Astrocyte of the spinal cord (primary cell): ENCODE results near the gene FAM234A.
"Not testable (repeated sequence)": the region's sequence is repeated elsewhere in the genome, so short reads cannot be mapped to it uniquely, and the experiment has no call there.

Source experiments
- DNase-seq: peaks from one replicate; pipeline ENCODE4 v3.0.0; 2011; ENCODE audit warnings: low read depth, low spot score
- H3K4me3 ChIP-seq: 2 replicates; pipeline ENCODE4 v1.5.1; 2011; ENCODE audit warnings: low read depth, mild to moderate bottlenecking, low read length, moderate library complexity
- CTCF ChIP-seq: IDR thresholded peaks from 2 replicates; pipeline ENCODE4 v1.5.1; 2012; ENCODE audit warnings: low read depth, mild to moderate bottlenecking, low read length, inconsistent platforms
- in situ Hi-C: cut with HindIII; loops from 2 replicates; pipeline ENCODE4 v1.10.0; 2017; ENCODE audit warnings: low sequenced_read_pairs

Gene FAM234A

GRCh38 chr16:212999-213398 is 21.6 kb upstream of the FAM234A start:
- DNase-seq = no peak
- no peak overlapping the region for H3K4me3 ChIP-seq
- TF ChIP-seq CTCF = no peak
- in situ Hi-C loops = no loop called here

- in situ Hi-C loops = no loop called here
- TF ChIP-seq CTCF = no peak
- no peak for DNase-seq
- no peak overlapping the region for H3K4me3 ChIP-seq
Observed at GRCh38 chr16:220021-220420, 14.6 kb upstream of the FAM234A start.

GRCh38 chr16:228151-228851 is 6.3 kb upstream of the FAM234A start:
- in situ Hi-C loops = no loop called here
- TF ChIP-seq CTCF = no peak

GRCh38 chr16:228852-229730 is 5.5 kb upstream of the FAM234A start, which contains the start of gene LUC7L:
LUC7L (minus strand) TSS chr16:229449; CDS start chr16:229339, 110 bp downstream.
- DNase-seq = peak; percentile 90
- in situ Hi-C loops = no loop called here
- TF ChIP-seq CTCF = no peak
- H3K4me3 ChIP-seq = peak within 1 kb of the TSS; percentile 96

More at GRCh38 chr16:228151-228851, 6.3 kb upstream of the FAM234A start:
- peak; percentile 16 for DNase-seq
- peak overlapping the region; percentile 96 for H3K4me3 ChIP-seq

GRCh38 chr16:229731-230281 is 4.8 kb upstream of the FAM234A start:
- in situ Hi-C loops = no loop called here
- peak overlapping the region; percentile 96 for H3K4me3 ChIP-seq

GRCh38 chr16:230351-230750 is 4.3 kb upstream of the FAM234A start:
- in situ Hi-C loops, DNase-seq, H3K4me3 ChIP-seq: not testable (repeated sequence)

More at GRCh38 chr16:229731-230281, 4.8 kb upstream of the FAM234A start:
- no peak for DNase-seq
- TF ChIP-seq CTCF = no peak
